Activated CD4-positive, CD25-positive, alpha-beta regulatory T cell treated with anti-CD3 and anti-CD28 coated beads, Interleukin-2, amount 50 U/mL, for 72 hours (primary cell): ENCODE data around the gene AMMECR1.
"Not testable (repeated sequence)": the region's sequence is repeated elsewhere in the genome, so short reads cannot be mapped to it uniquely, and the experiment has no call there.

Source experiments
- DNase-seq: peaks from one replicate; pipeline ENCODE4 v3.0.0; 2021

Gene AMMECR1

GRCh38 chrX:110162131-110162530, 155.8 kb downstream of the AMMECR1 start:
- no peak for DNase-seq

GRCh38 chrX:110161361-110161686, 156.6 kb downstream of the AMMECR1 start:
- no peak for DNase-seq

GRCh38 chrX:110159865-110160264, 158.0 kb downstream of the AMMECR1 start:
- no peak for DNase-seq

GRCh38 chrX:110159235-110159634, 158.7 kb downstream of the AMMECR1 start:
- no peak for DNase-seq

GRCh38 chrX:110157444-110157843, 160.4 kb downstream of the AMMECR1 start:
- DNase-seq: no peak

- DNase-seq: no peak
These were observed 161.6 kb downstream of the AMMECR1 start for GRCh38 chrX:110156167-110156754.

GRCh38 chrX:110155759-110156158, 162.1 kb downstream of the AMMECR1 start:
- DNase-seq: no peak

- DNase-seq: not testable (repeated sequence)
These were observed 163.6 kb downstream of the AMMECR1 start for GRCh38 chrX:110154328-110154727.

GRCh38 chrX:110153896-110154295, 164.0 kb downstream of the AMMECR1 start:
- no peak for DNase-seq

GRCh38 chrX:110153244-110153643, 164.6 kb downstream of the AMMECR1 start:
- DNase-seq: no peak

- no peak for DNase-seq
These were observed 171.4 kb downstream of the AMMECR1 start for GRCh38 chrX:110146521-110146920.

GRCh38 chrX:110145854-110146253, 172.0 kb downstream of the AMMECR1 start:
- no peak for DNase-seq

- no peak for DNase-seq
These were observed 172.6 kb downstream of the AMMECR1 start for GRCh38 chrX:110145311-110145710.
